HG02943 (cell line): ENCODE results near the gene TOP3A.
A peak's percentile ranks its signal among the peaks of the same experiment; 100 is the strongest.

Experiments used
- ATAC-seq: cut with Tn5 transposase; IDR thresholded peaks from one replicate; pipeline ENCODE4 v1.9.1; 2021; ENCODE audit warnings: mild to moderate bottlenecking, low read depth, moderate library complexity; ENCODE audit not compliant: unreplicated experiment

Gene TOP3A

GRCh38 chr17:18280766-18281371, 33.9 kb downstream of the TOP3A start:
- ATAC-seq = no peak

DNA sequence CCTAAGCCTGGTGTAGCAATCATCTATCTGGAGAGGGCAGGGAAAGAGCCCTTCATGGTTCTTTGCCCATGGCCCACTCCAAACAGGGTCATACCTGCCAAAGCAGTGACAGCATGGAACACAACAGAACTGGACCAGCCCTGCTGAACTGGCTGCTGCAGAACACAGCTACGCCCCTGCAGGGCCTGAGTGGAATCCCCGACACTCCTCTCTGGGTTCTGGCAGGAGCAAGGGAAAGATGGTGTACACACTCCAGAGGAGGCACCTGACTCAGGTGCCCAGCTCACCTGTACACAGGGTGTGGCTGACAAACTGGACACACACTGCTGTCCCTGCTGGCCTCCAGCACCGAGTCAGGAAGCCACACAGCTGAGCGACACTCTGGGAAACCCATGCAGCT, 34.5 kb downstream of the TOP3A start:
- no peak for ATAC-seq

DNA sequence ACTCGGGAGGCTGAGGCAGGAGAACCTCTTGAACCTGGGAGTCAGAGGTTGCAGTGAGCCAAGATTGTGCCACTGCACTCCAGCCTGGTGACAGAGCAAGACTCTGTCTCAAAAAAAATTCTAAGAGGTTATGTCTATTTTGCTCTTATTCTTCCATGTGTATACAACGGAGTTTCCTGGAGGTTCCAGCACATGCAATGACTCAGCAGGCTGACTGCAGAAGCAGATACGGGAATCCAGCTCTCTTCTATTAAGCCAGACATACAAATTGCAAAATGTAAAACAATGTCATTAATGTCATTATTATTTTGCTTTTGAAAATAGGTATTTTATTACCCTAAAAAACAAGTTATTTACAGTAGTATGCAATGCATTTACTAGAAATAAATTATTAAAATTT, 35.9 kb downstream of the TOP3A start:
- ATAC-seq = no peak

DNA sequence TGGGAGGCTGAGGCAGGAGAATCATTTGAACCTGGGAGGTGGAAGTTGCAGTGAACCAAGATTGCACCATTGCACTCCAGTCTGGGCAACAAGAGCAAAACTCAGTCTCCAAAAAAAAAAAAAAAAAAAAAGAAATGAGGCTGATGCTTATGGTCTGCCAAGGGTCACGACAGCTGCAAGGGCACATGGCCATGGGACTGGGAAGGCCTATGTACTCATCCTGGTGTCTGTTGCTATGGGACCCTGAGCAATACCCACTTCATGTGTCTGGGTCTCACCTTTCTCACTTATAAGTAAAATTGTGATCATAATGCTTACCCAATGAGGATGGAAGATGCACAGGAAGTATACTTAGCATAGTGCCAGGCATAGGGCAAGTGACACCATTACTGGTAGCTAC, 37.7 kb downstream of the TOP3A start:
- ATAC-seq = no peak

DNA sequence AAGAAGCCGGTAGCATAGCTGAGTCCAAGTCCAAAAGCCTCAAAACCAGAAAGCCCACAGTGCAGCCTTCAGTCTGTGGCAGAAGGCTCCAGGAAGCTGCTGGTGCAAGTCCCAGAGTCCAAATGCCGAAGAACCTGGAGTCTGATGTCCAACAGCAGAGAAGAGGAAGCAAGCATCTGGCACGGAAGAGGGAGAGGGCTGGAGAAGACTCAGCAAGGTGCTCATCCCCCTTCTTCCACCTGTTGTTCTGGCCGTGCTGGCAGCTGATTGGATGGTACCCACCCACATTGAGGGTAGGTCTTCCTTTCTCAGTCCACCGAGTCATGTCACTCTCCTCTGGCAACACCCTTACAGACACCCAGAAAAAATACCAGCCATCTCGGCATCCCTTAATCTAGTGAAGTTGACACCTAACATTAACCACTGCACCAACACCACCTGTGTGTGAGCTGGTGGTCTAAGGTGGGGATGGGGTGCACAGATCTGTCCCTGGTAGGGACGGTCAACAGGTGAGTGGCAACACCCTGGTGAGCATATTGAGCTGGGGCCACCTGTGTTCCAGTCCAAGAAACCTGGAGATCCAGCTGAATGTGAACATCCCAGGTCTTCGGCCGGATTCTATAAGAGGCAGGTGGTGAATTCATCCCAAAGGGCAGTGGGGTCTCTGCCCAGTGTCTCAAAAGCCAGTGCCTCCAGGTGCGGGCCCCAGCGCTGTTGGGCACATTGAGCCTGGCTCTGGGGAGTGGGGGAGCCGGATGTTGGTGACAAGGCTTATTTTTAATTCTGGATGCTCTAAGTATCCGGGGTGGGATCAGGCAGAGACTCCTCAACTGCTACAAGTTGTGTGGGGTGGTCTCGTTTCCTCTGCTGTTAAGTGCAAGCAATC, 44.5 kb downstream of the TOP3A start:
- ATAC-seq = no peak

- ATAC-seq = no peak
Measured at GRCh38 chr17:18267927-18268711, 46.7 kb downstream of the TOP3A start.

GRCh38 chr17:18267366-18267765, 47.4 kb downstream of the TOP3A start:
- no peak for ATAC-seq

DNA sequence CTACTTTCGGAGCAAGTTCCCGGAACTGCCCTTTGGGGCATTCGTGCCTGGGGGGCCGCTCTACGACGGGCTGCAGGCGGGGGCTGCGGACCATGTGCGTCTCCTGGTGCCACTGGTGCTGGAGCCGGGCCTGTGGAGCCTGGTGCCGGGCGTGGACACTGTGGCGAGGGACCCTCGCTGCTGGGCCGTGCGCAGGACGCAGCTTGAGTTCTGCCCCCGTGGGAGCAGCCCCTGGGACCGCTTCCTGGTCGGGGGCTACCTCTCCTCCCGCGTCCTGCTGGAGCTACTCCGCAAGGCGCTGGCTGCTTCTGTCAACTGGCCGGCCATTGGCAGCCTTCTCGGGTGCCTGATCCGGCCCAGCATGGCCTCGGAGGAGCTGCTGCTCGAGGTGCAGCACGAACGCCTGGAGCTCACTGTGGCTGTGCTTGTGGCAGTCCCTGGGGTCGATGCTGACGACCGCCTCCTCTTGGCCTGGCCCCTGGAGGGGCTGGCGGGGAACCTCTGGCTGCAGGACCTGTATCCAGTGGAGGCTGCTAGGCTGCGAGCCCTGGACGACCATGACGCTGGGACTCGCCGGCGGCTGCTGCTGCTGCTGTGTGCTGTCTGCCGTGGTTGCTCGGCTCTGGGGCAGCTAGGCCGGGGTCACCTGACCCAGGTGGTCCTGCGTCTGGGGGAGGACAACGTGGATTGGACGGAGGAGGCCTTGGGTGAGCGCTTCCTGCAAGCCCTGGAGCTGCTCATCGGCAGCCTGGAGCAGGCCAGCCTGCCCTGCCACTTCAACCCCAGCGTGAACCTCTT, 50.7 kb downstream of the TOP3A start:
- no peak for ATAC-seq

DNA sequence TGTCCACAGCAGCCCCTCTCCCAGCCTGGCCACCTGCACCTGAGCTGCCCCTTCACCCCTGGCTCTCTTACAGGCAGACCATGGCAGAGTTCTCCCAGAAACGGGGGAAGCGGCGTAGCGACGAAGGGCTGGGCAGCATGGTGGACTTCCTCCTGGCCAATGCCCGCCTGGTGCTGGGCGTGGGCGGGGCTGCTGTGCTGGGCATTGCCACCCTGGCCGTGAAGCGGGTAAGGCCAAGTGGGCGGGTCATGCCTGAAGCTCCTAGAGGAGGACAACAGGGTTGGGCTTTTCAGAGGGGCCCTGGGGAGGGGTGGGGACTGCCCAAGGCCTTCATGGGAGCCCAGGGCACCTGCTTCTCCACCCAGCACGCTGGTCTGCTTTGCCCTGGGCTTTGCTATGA, 52.2 kb downstream of the TOP3A start:
- ATAC-seq = no peak

DNA sequence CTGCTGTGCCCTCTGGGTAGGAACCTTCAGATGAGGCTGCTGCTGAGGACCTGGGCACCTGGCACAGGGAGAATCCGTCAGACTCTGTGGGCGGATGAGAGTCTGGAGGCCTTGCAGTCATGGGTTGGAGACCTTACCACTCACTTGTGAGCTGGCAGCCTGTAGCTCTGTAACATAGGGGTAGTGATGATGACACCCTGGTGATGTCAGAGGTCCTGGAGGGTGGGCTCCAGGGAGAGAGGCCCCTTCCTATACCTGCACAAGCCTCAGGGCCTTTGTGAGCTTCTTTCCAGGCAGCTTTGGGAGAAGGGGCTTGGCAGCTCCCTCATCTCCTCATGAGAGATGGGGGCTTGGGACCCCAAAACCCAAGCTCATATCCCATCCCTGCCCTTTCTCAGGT, 52.7 kb downstream of the TOP3A start:
- no peak for ATAC-seq

DNA sequence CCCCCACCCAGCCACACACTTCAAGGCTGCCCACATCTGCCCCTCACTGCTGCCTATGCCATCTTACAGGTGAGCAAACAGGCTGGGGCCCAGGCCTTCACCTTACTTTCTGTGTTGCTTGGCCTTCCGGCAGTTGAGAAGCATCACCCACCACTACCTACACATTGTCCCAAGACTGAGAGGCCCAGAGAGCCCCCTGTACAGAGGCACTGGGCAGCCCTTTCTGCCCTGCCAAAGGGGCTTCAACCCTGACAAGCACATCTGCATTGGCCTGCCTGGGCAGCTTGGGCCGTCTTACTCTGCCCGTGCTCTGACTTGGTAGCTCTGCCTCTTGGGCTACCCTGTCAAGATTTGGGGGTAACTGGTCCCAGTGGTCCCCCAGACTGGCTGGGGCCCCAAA, 53.1 kb downstream of the TOP3A start:
- ATAC-seq = no peak

DNA sequence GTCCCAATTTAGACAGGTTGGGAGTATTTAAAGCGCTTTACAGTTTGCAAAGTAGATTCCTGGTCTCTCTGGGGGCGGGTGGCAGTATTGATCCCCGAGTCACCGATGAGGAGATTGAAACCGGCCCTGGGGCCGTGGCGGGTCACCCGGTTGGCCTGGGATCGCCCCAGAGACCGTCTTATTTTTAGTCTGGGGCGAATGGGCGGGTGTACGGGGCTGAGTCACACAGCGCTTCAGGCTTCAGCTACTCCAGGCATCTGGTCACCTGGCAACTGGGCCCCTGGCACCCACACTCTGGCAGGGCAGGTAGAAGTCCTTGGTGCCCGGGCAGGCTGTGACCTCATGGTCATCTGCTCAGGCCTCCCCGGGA, 53.7 kb downstream of the TOP3A start:
- no peak for ATAC-seq

GRCh38 chr17:18260332-18261145, 54.3 kb downstream of the TOP3A start, which contains the start of gene MIEF2:
Gene MIEF2 (plus strand): TSS chr17:18260662. CDS start chr17:18262721, 2,059 bp downstream.
- peak; percentile 72 for ATAC-seq

- no peak for ATAC-seq
Measured at GRCh38 chr17:18259621-18260331, 55.0 kb downstream of the TOP3A start.

GRCh38 chr17:18258356-18259038, 56.3 kb downstream of the TOP3A start, which contains the start of gene FLII:
Gene FLII (minus strand): TSS chr17:18258738. CDS start chr17:18258690, 48 bp downstream.
- no peak for ATAC-seq

DNA sequence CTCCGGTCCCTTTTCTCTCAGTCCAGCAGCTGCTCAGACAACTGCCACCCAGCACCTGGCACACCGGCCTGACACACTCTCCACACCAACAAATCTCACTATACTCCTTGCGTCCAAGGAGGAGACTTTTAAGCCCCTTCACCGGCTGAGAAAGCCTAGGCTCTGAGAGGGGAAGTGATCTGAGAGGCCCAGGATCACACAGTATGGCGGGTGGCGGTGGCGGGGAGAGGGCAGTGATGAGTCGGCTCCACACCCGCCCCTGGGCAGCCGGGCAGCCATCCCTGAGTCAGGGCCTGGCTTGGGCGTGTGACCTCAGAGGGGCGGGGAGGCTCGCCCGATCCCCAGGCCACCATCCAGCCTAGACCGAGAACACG, 56.8 kb downstream of the TOP3A start:
- no peak for ATAC-seq

GRCh38 chr17:18257268-18257981, 57.4 kb downstream of the TOP3A start:
- ATAC-seq = no peak

DNA sequence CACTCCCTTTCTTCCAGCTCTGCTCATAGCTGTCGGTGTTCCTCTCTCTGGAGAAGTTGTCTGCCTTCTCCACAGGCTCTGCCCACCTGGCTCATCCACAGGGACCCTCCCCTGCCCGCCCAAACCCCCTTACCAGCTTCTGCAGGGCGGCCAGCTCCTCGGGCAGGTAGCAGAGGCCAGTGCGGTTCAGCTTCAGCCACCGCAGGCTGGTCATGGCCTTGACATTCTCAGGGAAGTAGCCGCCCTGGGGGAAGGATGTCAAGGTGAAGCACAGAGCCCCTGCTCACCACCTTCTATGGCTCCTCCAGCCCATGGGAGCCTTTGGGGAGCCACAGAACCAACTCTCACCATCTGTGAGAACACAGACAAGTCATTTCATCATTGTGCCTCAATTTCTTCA, 58.0 kb downstream of the TOP3A start:
- no peak for ATAC-seq
